WERI-Rb-1 (cell line): Measurements from ENCODE around the gene TEPSIN.

ENCODE experiments used
- DNase-seq: peaks from one replicate; pipeline ENCODE4 v3.0.0-alpha.2; 2020
- H3K27ac ChIP-seq: fragments of 250-450 bp; sonication (Bioruptor Pico); 2 replicates; pipeline ENCODE4 v1.5.1; 2020; ENCODE audit warnings: mild to moderate bottlenecking, moderate library complexity
- H3K27me3 ChIP-seq: fragments of 250-450 bp; sonication (Bioruptor Pico); 2 replicates; pipeline ENCODE4 v1.5.1; 2021; ENCODE audit warnings: mild to moderate bottlenecking, low read depth, moderate library complexity; ENCODE audit not compliant: insufficient read depth, severe bottlenecking
- H3K36me3 ChIP-seq: fragments of 250-450 bp; sonication (Bioruptor Pico); 2 replicates; pipeline ENCODE4 v1.5.1; 2020; ENCODE audit warnings: mild to moderate bottlenecking, moderate library complexity
- H3K4me3 ChIP-seq: 2 replicates; pipeline ENCODE4 v1.5.1; 2011; ENCODE audit warnings: low read depth, mild to moderate bottlenecking, control low read depth, low read length
- H3K9me3 ChIP-seq: fragments of 250-450 bp; sonication (Bioruptor Pico); 2 replicates; pipeline ENCODE4 v1.5.1; 2021; ENCODE audit warnings: mild to moderate bottlenecking, moderate library complexity; ENCODE audit not compliant: severe bottlenecking
- TF ChIP-seq, protein P1 (sequence below): IDR thresholded peaks from 2 replicates; pipeline ENCODE4 v1.5.1; 2011; ENCODE audit warnings: low read depth, mild to moderate bottlenecking, control low read depth, inconsistent platforms, low read length

TEPSIN gene

DNA sequence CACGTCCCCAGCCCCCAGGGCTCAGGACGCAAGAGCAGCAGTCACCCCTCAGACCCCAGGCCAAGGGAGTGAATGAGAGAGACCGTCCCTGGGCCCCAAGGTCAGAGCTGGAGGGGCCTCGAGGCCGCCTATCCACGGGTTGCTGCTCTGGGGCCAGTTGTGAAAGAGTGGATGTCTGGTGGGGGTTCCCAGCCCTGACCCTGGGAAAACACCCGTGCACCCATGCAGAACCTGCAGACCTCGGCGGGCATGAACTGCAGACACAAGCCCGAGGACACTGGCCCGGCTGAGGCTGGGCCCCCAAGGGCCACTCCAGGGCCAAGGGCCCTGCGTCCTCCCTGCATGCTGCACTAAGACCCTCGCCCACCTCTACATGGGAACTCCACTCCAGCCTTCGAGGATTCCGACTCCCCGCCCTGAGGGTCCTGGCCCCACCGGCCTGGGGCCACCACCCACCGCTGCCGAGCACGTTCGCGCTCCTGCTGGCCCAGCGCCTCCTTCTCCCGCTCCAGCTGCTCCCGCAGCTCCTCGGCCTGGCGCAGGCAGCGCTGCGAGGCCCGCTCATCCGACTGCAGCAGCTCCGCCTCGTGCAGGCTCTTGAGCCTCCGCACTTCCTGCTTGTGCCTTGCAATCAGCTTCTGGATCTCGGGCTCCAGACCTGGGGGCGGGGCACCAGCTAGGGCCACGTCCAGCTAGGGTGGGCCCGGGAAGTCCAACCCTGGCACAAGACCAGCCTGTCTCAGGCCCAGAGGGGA, 45.2 kb downstream of the TEPSIN start:
- H3K4me3 ChIP-seq, result no peak overlapping the region
- TF ChIP-seq, protein P1, sequence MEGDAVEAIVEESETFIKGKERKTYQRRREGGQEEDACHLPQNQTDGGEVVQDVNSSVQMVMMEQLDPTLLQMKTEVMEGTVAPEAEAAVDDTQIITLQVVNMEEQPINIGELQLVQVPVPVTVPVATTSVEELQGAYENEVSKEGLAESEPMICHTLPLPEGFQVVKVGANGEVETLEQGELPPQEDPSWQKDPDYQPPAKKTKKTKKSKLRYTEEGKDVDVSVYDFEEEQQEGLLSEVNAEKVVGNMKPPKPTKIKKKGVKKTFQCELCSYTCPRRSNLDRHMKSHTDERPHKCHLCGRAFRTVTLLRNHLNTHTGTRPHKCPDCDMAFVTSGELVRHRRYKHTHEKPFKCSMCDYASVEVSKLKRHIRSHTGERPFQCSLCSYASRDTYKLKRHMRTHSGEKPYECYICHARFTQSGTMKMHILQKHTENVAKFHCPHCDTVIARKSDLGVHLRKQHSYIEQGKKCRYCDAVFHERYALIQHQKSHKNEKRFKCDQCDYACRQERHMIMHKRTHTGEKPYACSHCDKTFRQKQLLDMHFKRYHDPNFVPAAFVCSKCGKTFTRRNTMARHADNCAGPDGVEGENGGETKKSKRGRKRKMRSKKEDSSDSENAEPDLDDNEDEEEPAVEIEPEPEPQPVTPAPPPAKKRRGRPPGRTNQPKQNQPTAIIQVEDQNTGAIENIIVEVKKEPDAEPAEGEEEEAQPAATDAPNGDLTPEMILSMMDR, result no peak
- DNase-seq, result no peak
- peaks cover 97% of the 10 kb centered on the region for H3K36me3 ChIP-seq
- H3K9me3 ChIP-seq, result no peaks in the 10 kb centered on the region
- H3K27ac ChIP-seq, result no peak overlapping the region
- no peaks in the 10 kb centered on the region for H3K27me3 ChIP-seq

DNA sequence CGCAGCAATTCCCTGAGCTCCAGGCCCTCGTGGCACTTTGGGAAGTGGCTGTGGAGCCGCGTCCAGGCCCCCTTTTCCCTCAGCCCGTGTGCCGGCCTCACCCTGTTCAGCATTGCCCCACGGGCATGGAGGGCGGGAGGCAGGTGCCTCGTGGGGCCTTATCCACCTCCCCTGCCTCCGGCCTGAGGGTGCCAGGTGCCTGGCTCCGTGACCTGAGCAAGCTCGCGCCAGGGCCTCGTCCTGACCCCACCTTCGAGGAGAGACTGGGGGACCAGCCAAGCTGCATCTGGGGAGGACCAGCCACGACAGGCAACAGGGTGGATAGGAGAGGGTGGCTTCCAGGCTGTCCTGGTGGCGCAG, 45.8 kb downstream of the TEPSIN start:
- Histone ChIP-seq H3K36me3 (peaks cover 97% of the 10 kb centered on the region), H3K4me3 (no peak overlapping the region), H3K27ac (no peak overlapping the region), H3K9me3 (no peaks in the 10 kb centered on the region), H3K27me3 (no peaks in the 10 kb centered on the region)
- TF ChIP-seq, protein P1, result no peak
- no peak for DNase-seq

DNA sequence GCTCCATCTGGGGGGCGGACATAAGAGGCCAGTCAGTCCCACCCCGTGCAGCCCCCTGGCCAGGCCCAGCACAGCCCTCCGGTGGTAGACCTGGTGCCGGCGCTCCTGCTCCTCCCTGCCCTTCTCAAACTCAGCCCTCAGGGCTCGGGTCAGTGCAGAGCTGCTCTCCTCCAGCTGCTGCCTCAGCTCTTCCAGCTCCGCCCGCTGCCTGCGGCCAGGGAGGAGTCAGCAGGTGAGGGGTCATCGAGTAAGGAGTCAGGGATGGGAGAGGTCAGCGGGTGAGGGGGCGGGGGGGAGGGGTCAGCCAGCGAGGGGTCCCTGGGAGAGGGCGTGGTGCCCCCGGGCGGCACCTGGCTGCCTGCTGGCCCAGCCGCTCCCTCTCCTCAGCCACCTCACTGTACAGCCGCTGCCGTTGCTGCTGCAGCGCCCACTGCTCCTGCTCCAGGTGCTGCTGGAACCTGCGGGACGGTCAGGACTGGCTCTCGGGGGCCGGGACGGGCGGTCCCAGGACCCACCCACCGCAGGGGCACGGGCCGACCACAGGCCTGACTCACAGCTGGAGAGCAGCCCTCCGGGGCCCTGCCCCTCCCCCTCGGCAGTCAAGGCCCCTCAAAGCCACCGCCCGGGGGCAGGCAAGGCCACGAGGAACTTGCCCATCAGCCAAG, 46.3 kb downstream of the TEPSIN start:
- no peak for DNase-seq
- peaks cover 97% of the 10 kb centered on the region for H3K36me3 ChIP-seq

DNA sequence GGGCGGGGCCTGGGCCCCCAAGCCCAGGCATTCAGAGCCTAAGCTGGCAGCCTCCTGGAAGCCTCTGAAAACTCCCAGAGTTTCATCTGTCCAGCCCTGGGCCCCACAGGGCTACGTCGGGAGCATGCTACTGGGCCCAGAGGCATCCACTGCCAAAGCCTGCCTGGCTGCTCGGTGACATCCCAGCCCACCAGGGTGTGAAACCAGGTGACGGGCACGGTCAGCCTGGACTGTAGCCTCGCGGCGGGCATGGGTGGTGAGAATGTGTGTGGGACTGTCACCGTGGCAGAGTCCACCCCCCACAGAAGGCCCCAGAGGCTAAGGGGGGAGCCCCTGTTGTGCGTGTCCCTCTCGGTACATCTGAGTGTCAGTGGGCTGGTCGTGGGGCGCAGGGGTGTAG, 47.2 kb downstream of the TEPSIN start:
- Histone ChIP-seq H3K9me3 (no peaks in the 10 kb centered on the region), H3K27me3 (no peaks in the 10 kb centered on the region), H3K27ac (no peak overlapping the region), H3K4me3 (no peak overlapping the region), H3K36me3 (peaks cover 93% of the 10 kb centered on the region)
- DNase-seq, result no peak
- TF ChIP-seq, protein P1, result no peak

More for the DNA sequence above, 46.3 kb downstream of the TEPSIN start:
- Histone ChIP-seq H3K9me3 (no peaks in the 10 kb centered on the region), H3K27me3 (no peaks in the 10 kb centered on the region), H3K4me3 (no peak overlapping the region), H3K27ac (no peak overlapping the region)
- TF ChIP-seq, protein P1, result no peak

DNA sequence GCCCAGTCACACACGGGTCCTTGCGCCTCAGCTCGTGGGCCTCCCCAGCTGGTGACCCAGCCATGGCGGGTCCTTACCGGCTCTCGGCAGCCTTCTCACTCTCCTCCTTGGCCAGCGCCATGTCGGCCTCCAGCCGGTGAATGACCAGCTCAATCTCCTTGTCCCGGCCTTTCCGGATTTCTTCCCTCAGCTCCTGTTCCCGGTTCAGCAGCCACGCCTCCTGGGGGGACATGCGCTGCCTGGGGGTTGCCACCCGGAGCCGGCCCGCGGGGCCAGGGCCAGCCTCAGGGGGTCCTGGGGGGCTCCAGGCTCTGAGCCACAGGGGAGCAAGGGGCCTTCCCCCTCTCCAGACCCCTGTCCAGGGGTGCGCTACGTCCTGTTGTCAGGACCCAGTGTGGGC, 47.7 kb downstream of the TEPSIN start:
- no peaks in the 10 kb centered on the region for H3K27me3 ChIP-seq
- H3K36me3 ChIP-seq, result peaks cover 88% of the 10 kb centered on the region
- no peak for DNase-seq
- H3K27ac ChIP-seq, result no peak overlapping the region
- H3K9me3 ChIP-seq, result no peaks in the 10 kb centered on the region
- H3K4me3 ChIP-seq, result no peak overlapping the region
- TF ChIP-seq, protein P1, result no peak
